Fibroblast of lung (primary cell): ENCODE data around the gene INTS15.
A peak's percentile ranks its signal among the peaks of the same experiment; 100 is the strongest.

Source experiments
- EZH2 ChIP-seq: IDR thresholded peaks from 2 replicates; pipeline ENCODE4 v1.5.1; 2012; ENCODE audit warnings: low read length, control low read depth, mild to moderate bottlenecking; ENCODE audit errors: missing control alignments
- TF ChIP-seq, protein P1 (sequence below), 2 donors: IDR thresholded peaks in 1 of 2; conservative IDR thresholded peaks in 1 of 2; 1 replicate in 1 of 2; 2 replicates in 1 of 2; pipeline ENCODE4 v1.5.1; 2011 to 2012; ENCODE audit warnings: low read length in 2 of 2, control low read depth in 1 of 2, inconsistent platforms in 1 of 2, low read depth in 1 of 2, mild to moderate bottlenecking in 1 of 2

DNA sequence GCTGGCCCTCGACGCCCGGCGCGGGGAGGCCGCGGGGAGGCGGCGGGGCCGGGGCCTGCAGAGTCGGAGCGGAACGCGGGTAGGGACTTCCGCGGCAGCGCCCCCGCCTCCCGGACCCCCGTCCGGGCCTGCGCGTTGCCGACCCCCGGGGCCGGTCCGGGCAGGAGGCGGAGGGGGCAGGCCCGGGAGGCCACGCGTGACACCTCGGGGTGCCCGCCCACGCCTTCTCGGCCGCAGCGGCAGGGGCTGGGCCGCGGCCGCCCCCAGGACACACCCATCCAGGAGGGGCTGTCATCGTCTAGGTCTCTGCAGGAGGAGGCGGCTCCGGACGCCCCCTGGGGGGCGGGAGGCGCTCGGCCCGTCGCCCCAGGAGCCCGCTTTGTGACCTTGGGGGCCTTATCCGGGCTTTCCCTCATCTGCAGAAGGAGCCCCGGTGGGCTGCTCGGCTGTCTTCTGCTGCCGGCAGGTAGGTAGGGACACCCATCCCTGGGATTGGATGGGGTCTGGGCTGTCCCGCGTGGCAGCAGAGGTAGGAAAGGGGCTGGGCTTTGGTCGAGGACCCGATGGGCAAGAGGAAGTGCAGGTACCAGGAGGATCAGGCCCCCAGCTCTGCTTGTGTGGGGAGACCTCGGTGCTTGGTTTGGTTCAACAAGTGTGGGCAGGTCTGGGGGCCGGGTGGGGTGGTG, 47.9 kb downstream of the INTS15 start:
- TF ChIP-seq, protein P1, sequence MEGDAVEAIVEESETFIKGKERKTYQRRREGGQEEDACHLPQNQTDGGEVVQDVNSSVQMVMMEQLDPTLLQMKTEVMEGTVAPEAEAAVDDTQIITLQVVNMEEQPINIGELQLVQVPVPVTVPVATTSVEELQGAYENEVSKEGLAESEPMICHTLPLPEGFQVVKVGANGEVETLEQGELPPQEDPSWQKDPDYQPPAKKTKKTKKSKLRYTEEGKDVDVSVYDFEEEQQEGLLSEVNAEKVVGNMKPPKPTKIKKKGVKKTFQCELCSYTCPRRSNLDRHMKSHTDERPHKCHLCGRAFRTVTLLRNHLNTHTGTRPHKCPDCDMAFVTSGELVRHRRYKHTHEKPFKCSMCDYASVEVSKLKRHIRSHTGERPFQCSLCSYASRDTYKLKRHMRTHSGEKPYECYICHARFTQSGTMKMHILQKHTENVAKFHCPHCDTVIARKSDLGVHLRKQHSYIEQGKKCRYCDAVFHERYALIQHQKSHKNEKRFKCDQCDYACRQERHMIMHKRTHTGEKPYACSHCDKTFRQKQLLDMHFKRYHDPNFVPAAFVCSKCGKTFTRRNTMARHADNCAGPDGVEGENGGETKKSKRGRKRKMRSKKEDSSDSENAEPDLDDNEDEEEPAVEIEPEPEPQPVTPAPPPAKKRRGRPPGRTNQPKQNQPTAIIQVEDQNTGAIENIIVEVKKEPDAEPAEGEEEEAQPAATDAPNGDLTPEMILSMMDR (conservative IDR thresholded peaks at IDR 0.05 in 1 of 2, IDR thresholded peaks at IDR 0.05 in 1 of 2; ENCODE audit: low read depth in 1 of 2, low read length in 2 of 2): peak; percentile 11 to 15
- TF ChIP-seq EZH2: no peak
